HG03139 (cell line): ENCODE data around the gene ZNF541.
A peak's percentile ranks its signal among the peaks of the same experiment; 100 is the strongest.

ENCODE experiments used
- ATAC-seq: cut with Tn5 transposase; IDR thresholded peaks from one replicate; pipeline ENCODE4 v1.9.1; 2021; ENCODE audit not compliant: unreplicated experiment

ZNF541 gene, protein sequence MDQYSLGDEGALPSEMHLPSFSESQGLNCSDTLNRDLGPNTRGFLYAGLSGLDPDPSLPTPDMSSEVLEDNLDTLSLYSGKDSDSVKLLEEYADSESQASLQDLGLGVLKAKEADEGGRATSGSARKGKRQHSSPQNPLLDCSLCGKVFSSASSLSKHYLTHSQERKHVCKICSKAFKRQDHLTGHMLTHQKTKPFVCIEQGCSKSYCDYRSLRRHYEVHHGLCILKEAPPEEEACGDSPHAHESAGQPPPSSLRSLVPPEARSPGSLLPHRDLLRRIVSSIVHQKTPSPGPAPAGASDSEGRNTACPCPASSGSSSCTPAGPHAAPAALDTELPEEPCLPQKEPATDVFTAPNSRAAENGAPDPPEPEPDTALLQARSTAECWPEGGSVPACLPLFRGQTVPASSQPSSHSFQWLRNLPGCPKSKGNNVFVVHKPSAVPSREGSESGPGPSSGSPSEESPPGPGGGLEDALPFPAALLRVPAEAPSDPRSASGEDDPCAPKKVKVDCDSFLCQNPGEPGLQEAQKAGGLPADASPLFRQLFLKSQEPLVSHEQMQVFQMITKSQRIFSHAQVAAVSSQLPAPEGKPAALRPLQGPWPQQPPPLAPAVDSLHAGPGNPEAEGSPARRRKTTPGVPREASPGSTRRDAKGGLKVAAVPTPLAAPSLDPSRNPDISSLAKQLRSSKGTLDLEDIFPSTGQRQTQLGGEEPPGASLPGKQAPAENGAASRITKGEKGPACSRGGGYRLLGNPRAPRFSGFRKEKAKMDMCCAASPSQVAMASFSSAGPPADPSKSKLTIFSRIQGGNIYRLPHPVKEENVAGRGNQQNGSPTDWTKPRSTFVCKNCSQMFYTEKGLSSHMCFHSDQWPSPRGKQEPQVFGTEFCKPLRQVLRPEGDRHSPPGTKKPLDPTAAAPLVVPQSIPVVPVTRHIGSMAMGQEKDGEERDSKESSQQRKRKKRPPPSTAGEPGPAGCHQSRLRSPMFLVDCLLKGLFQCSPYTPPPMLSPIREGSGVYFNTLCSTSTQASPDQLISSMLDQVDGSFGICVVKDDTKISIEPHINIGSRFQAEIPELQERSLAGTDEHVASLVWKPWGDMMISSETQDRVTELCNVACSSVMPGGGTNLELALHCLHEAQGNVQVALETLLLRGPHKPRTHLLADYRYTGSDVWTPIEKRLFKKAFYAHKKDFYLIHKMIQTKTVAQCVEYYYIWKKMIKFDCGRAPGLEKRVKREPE (N-terminal part only)

DNA sequence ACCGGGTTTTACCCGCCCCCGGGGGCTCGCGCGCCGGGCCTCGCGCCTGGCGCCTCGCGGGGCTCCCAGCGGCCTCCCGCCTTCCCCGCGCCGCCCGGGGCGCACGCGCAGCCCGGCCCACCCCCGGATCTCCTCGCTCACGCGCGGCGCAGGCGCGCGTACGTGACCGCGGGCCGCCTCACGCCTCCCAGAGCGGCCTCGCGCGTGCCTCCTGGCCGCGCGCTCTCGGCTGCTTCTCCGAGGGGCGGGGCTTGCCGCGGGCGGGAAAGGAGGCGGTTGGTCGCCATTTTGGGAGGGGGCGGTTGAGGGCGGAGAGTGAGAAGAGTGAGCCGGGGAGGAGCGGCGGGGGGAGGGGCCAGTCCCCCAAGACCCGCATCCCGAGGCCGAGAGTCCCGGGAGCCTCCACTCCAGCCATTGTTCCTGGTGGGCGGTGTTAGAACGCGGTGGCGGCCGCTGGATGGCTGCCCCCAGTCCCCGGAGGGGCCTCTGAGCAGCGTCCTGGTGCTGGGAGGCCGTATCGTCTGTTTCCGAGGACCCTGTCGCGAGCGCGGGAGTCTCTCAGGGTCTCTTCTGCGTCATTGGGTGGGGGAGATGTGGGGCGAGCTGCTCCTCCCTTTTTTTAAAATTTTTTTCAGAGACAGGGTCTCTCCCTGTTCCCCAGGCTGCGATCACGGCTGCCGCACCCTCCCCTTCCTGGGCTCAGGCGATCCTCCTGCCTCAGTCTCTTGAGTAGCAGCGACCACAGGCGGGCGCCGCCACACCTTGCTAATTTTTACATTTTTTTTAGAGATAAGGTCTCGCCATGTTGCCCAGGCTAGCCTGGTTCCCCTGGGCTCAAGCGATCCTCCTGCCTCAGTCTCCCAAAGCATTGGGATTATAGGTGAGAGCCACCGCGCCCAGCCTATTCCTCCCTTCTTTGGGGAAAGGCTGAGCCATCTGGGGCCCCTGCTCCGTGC is at the start of gene ZNF541:
Gene ZNF541 (minus strand): TSS at position 78 of the 956 bp plus-strand sequence. CDS start 17,292 bp downstream, outside the sequence.
- ATAC-seq: no peak

DNA sequence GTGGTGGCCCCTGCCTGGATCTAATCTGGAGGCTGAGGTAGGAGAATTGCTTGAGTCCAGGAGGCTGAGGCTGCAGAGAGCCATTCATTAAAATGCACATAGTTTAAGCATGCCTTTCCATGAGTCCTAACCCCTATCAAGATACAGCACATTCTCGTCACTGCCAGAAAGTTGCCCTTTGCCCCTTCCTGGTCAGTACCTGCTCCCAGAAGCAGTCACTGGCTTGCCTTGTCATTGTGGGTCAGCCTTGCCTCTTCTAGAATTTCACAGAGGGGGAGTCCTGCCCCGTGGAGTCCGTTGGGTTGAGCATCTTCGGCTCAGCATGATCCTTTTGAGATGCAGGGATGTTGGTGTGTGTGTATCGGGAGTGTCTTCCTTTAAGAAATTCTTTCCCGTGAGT is 46.8 kb upstream of the ZNF541 start:
- no peak for ATAC-seq

DNA sequence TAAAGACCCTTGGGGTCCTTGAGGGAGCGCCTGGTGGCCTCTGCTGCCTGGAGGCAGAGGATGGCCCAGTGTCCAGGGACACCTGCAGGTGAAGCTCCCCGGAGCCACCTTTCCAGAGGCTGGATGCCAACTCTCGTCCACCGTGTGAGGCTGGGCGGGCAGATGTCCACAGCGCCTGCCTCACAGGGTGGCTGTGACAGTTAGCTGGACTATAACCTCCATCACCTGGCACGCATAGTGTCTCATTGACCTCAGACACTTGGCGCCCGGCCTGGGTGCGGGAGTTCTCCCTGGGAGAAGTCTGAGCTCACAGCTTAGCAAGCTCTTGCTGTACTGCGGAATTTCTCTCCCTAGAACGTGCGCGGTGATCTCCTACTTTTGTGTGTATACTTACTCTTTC is 45.8 kb upstream of the ZNF541 start:
- ATAC-seq: no peak

DNA sequence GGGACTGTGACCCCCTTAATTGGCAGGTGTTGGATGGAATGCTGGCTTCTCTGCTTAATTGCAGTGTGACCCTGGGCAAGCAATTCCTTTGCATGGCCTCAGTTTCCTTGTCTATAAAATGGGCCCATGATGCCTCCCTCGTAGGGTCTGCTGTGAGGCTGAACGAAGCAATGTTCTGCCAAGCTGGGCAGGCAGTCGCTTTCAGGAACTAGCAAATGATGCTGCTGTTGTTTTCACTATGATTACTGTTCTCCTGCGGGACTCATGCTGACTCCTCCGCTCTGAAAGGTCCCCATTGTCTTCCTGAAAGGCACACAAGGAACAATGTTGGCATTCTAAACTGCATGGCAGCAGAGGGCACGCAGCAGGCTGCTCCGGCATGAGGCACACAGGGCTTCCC is 42.8 kb upstream of the ZNF541 start:
- ATAC-seq: no peak

DNA sequence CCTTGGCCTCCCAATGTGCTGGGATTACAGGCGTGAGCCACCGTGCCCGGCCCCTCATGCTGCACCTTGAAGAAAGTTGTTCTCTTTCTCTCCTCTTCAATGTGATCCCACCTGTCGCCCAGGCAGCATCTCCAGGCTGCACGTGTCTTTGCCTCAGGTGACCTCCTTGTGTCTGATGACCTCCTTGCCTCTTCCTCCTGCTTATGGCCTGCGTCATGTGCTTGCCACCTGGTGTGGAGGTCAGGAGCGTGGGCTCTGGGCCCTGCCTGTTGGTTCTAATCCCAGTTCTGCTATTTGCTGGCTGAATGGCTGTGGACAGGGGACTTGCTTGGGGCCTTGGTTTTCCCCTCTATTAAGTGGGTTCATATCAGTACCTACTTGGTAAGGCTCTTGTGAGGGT is 42.3 kb upstream of the ZNF541 start:
- no peak for ATAC-seq

DNA sequence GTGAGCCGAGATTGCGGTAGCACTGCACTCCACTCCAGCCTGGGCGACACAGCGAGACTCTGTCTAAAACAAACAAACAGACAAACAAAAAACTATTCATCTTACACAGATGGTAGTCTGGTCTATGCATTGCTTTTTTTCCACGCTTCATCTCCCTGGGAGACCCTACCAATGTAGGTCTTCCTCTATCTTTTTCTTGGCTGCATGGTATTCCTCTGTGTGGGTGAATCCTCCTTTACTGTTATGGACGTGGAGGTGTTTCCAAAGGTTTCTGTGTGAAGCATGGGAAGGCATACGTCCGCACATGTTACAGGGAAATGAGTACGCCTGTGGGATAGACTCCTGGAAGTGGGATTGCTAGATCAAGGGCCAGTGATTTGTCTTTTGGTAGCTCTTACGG is 41.6 kb upstream of the ZNF541 start:
- ATAC-seq: no peak

DNA sequence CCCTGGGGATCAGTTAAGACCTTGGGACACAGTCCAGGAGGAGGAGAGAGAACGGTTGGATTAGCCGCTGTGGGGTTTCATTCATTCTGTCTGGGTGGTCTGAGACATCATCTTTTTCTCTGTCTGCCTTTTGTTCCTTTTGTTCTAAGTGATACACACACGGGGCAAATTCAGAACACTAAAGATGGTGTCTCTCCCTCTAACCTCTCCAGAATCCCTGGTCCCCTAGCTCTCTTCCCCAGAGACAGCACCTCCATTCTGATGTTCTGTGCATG is 41.0 kb upstream of the ZNF541 start:
- ATAC-seq: no peak

DNA sequence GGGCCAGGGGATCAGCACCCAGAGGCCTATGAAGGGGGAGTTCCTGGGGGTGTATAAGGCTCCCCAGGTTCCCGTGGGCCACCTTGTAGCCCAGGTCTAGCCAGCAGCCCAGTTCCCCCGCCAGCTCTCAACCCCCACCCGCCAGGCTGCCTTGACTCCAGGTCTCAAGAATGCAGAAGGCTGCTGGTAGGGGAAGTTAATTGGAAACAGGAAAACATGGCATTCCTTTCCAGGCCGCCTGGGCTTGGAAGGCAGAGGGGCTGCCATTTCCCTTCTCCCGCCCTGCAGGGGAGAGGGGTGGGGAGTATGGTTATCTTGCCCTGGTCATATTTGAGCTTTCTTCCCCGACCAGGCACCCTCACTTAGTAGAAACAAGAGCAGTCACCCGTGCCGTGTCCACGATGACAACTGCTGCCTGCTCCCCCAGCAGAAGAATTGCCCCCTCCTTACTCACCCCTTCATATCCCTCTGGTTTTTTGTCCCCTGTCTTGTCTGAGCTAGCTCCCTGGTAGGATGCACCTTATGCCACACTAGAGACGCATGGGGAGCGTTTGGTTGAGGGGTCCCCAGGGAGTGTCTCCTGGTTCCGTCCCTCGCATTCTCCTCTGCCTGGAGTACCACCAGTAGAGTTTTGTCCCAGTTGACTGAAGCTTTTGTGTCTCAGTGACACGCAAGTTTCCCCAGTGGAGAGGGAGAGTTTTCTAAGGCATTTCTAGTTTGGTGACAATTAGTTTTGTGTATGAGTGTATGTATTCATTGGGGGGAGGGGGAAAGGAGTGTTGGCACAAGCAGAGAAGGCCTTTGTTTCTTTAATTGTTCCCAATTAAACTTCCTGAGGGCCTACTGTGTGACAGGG is 40.4 kb upstream of the ZNF541 start:
- ATAC-seq: no peak

DNA sequence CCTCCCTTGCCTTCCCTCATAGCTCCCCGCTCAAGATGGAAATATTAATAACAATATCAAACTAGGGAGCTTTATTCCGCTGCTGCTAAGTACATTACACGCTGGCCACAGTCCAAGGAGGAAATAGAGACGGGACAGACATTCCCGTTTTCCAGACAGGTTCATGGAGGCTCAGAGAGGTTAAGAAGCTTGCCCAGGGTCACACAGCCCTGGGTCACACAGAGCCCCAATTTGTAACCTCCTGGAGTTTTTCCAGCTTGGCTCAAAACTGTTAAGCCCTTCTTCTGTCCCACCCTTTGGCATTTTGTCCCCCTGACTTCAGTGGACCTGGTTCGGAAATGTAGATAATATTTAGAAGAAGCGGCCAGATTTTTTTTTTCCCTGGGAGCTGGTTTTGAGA is 38.0 kb upstream of the ZNF541 start:
- no peak for ATAC-seq

DNA sequence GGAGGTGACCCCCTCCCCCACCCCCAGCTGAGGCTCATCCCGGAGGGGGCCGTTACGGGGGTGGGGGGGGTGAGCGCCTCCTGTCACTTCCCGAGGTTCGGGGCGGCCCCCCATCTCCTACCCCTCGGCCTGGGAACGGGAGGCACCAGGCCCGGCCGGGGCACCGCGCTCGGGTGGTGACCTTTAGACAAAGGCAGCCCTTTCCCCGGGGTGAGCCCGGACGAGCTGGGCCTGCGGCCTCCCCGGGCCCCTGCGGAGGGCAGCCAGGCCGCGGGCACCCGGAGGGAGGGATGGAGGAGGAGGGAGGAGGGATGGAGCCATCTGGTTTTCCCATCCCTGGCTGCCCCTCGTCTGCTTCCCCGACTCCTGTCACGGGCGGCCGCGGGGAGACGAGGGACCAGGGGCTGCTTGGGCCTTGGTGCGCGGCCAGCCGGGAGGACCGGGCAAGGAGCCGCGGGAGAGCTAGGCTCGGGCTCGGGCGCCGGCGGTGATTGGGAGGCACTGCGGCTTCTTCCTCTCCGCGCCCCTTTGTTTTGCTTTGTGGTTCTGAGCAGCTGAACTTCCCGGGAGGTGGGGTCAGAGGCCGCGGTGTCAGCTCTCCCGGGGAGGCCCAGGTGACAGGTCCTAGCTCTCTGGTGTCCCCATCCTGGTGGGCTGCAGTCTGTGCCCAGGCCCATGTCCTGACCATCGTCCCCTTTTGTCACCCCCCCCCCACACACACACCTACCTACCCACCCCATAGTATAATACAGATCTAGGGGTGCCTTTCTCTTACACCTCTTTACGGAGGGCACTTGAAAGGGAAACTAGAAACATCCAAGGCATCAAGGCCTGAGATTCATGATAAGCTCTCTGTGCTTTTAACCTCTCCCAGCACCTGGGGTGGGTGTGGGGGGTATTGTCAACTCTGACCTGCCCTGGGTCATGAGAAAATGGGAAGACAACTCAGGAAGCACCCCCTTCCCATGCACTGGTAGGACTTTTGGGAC is 37.3 kb upstream of the ZNF541 start:
- ATAC-seq: no peak

DNA sequence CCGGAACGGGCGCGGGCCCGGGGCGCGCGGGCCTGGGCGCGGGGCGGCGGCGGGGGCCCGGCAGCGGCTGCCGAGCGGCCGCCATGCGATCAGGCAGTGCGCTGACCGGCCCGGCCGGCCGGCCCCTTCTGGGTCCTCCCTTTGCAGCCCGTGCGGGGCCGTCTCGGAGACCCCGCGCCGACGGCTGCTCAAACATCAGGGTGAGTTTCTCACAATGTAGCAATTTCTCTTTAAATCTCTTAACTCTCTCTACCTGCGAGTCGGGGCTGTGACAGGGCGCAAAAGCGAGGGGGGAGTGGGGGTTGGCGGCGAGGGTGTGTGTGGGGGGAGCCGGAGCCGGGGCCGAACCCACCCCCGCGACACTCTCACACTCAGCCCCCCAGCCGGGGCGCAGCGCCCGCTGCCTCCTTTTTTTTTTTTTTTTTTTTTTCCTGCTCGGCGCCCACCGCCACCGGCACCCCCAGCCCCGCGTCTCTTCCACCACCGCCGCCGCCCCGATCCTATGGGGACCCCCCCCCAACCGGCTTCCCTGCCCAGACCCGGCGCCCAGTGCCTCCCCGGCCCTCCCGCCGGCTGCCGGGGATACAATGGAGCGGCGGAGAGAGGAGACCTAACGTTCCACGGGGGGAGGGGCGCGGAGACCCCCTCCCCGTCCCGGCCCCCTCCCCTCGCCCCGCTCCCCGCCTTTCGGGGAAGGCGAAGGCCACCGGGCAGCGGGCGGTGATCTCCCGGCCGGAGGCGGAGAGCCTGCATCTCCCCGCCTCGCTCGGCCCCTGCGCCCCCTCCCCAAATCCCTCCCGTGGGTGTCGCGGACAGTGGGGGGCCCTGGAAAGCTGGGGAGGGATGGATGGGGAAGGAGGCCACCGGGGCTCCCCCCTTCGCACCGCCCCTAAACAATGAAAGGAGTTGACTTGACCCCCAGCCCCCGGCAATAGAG is 36.3 kb upstream of the ZNF541 start, which contains the start of gene BICRA:
Gene BICRA (plus strand): TSS at position 166 of the 937 bp plus-strand sequence. CDS start 64,441 bp downstream, outside the sequence.
- ATAC-seq: peak; percentile 31

DNA sequence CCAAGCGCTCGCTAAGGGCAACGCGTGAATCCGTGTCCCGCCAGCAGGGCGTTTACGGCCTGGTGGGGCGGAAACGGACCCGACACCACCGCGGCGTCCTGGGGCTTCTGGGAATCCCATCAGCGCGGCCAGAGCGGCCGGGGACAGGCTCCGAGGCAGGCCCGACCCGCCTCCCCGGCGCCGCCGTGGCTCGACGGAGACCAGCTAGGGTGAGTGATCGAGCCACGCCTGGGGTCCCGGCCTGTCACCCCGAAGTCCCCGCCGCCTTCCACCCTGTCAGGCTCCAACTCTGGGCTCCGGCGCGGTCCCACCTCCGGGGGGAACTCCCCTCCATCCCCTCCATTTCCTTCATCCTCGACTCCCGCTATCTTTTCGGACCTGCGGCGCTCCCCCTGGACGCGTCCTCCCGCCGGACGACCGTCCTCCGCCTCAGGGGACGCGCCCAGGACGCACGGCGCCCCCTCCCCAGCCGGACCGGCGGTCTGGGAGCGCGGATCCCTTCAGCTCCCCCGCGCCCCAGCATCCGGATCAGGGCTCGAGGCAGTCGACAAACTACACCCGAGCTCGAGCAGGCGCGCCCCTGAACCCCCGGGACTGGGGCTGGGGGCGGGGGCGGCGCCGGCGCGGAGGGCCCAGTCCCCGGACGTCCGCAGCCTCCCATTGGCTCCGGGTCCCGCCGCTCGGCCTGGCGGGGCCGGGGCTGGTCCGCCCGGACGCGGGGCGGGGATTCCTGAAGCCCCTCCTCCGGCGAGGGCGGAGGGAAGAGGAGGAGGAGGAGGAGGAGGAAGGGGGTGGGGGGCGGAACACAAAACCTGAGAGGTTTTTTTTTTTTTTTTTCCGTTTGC is 35.3 kb upstream of the ZNF541 start:
- peak; percentile 75 for ATAC-seq

DNA sequence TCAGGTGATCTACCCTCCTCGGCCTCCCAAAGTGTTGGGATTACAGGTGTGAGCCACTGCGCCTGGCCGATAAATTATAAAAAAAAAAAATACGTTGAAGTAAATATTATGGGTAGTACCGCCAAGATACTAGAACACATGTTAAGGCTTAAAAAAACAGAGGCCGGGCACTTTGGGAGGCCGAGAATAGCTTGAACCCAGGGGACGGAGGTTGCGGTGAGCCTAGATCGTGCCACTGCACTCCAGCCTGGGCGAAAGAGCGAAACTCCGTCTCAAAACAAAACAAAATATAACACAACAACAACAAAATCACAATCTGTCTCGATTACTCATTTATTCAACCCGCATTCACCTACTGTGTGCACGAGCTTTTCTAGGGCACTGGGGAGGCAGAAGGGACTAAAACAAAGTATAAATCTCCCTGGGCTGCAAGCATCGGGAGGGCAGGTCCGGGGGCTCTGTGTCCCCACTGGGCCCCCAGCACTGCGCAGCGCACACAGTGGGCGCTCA is 34.7 kb upstream of the ZNF541 start:
- ATAC-seq: no peak

DNA sequence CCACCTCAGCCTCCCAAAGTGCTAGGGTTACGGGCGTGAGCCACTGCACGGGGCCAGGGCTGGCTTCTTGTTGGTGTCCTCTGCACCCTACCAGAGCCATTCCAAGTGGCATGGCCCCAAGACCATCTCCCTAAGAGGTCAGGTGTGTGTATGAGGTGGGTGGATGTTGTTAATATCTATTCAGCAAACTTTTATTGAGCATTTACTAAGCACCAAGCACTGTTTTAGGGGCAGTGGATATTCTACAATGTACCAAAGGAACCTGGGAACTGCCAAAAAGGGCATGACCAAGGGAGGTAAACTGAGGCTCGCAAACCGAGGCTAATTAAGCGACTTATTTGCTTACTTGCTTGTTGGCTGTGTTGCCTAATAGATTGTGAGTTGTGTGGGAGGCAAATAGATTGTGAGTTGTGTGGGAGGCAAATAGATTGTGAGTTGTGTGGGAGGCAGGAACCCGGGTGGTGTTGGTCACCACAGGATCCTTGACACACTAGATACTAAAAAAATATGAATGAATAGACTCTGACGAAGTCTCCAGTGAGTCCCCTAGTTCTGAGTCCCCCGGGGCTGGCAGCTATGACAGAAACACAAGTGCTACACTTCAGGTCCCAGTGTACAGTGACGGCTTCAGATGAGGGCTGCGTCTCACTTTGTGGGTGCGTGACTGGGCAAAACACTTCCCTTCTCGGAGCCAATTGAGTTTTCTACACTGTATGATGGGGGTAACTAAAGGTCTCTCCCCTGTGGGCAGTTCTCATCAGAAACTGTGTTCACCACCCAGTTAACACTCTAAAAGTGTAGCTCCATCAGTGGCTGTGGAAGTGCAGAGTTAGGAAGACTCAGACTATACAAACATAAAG is 31.0 kb upstream of the ZNF541 start:
- ATAC-seq: no peak
